ENCODE results near the gene OSTF1. TPM values are rescaled to one million over a fixed set of nuclear protein-coding genes. Genes with fewer than 3 reads are reported as not detected.

The OSTF1 gene
- total and polyA plus RNA-seq, 2 donors (not counting 1 experiment from before 2014, with no cell fraction given), result 48.4 to 49.9 TPM

GRCh38 chr9:75149841-75150241 lies 61.5 kb downstream of the OSTF1 start:
- H3K27me3 ChIP-seq (ENCODE audit: control insufficient read depth, insufficient read depth, low read length), result no peaks in the 10 kb centered on the region
- H4K20me1 ChIP-seq (ENCODE audit: control insufficient read depth, extremely low read depth, insufficient read depth, low read length), result no peaks in the 10 kb centered on the region
- DNase-seq (ENCODE audit: low read depth in 2 of 2), result no peak
- no peaks in the 10 kb centered on the region for H3K9me3 ChIP-seq (ENCODE audit: control insufficient read depth, insufficient read depth, low read depth, low read length)
- no peak overlapping the region for H3K9ac ChIP-seq (ENCODE audit: insufficient read depth, low read length)
- TF ChIP-seq CTCF (conservative IDR thresholded peaks at IDR 0.05 in 1 of 2, IDR thresholded peaks at IDR 0.05 in 1 of 2; ENCODE audit: low read depth in 1 of 2, low read length in 2 of 2) (no peak), EZH2 (IDR thresholded peaks at IDR 0.05; ENCODE audit: low read length, missing control alignments) (no peak)
- H2AFZ ChIP-seq (ENCODE audit: low read length), result no peak overlapping the region
- H3K4me3 ChIP-seq (replicated peaks in 1 of 4; ENCODE audit: control extremely low read depth in 1 of 4, insufficient read depth in 1 of 4, low read depth in 3 of 4, low read length in 4 of 4), result no peak overlapping the region
- peaks cover 14% of the 10 kb centered on the region for H3K4me1 ChIP-seq (ENCODE audit: control insufficient read depth, extremely low read depth, insufficient read depth, low read length)
- no peaks in the 10 kb centered on the region for H3K79me2 ChIP-seq (ENCODE audit: control insufficient read depth, insufficient read depth, low read length)
- no peak overlapping the region for H3K27ac ChIP-seq (ENCODE audit: insufficient read depth, low read length)
- no peaks in the 10 kb centered on the region for H3K36me3 ChIP-seq (ENCODE audit: control insufficient read depth, insufficient read depth, low read length)
- H3K4me2 ChIP-seq (ENCODE audit: extremely low read depth, insufficient read depth, low read length), result no peak overlapping the region

- H3K27me3 ChIP-seq (ENCODE audit: control insufficient read depth, insufficient read depth, low read length), result no peaks in the 10 kb centered on the region
- no peak overlapping the region for H2AFZ ChIP-seq (ENCODE audit: low read length)
- DNase-seq (ENCODE audit: low read depth in 2 of 2), result no peak
- H3K27ac ChIP-seq (ENCODE audit: insufficient read depth, low read length), result no peak overlapping the region
- H3K4me2 ChIP-seq (ENCODE audit: extremely low read depth, insufficient read depth, low read length), result no peak overlapping the region
- H3K36me3 ChIP-seq (ENCODE audit: control insufficient read depth, insufficient read depth, low read length), result no peaks in the 10 kb centered on the region
- no peaks in the 10 kb centered on the region for H3K9me3 ChIP-seq (ENCODE audit: control insufficient read depth, insufficient read depth, low read depth, low read length)
- TF ChIP-seq EZH2 (IDR thresholded peaks at IDR 0.05; ENCODE audit: low read length, missing control alignments), result no peak
- TF ChIP-seq CTCF (conservative IDR thresholded peaks at IDR 0.05 in 1 of 2, IDR thresholded peaks at IDR 0.05 in 1 of 2; ENCODE audit: low read depth in 1 of 2, low read length in 2 of 2), result no peak
- H3K4me1 ChIP-seq (ENCODE audit: control insufficient read depth, extremely low read depth, insufficient read depth, low read length), result peaks cover 14% of the 10 kb centered on the region
- no peaks in the 10 kb centered on the region for H4K20me1 ChIP-seq (ENCODE audit: control insufficient read depth, extremely low read depth, insufficient read depth, low read length)
- H3K79me2 ChIP-seq (ENCODE audit: control insufficient read depth, insufficient read depth, low read length), result no peaks in the 10 kb centered on the region
- H3K9ac ChIP-seq (ENCODE audit: insufficient read depth, low read length), result no peak overlapping the region
- no peak overlapping the region for H3K4me3 ChIP-seq (replicated peaks in 1 of 4; ENCODE audit: control extremely low read depth in 1 of 4, insufficient read depth in 1 of 4, low read depth in 3 of 4, low read length in 4 of 4)
Observed at GRCh38 chr9:75150512-75150911, 62.2 kb downstream of the OSTF1 start.

GRCh38 chr9:75152416-75152815 lies 64.1 kb downstream of the OSTF1 start:
- H3K4me1 ChIP-seq (ENCODE audit: control insufficient read depth, extremely low read depth, insufficient read depth, low read length), result peaks cover 8% of the 10 kb centered on the region
- DNase-seq (ENCODE audit: low read depth in 2 of 2), result no peak
- no peaks in the 10 kb centered on the region for H4K20me1 ChIP-seq (ENCODE audit: control insufficient read depth, extremely low read depth, insufficient read depth, low read length)
- TF ChIP-seq EZH2 (IDR thresholded peaks at IDR 0.05; ENCODE audit: low read length, missing control alignments) (no peak), CTCF (conservative IDR thresholded peaks at IDR 0.05 in 1 of 2, IDR thresholded peaks at IDR 0.05 in 1 of 2; ENCODE audit: low read depth in 1 of 2, low read length in 2 of 2) (no peak)
- no peak overlapping the region for H2AFZ ChIP-seq (ENCODE audit: low read length)
- H3K9ac ChIP-seq (ENCODE audit: insufficient read depth, low read length), result no peak overlapping the region
- no peak overlapping the region for H3K4me2 ChIP-seq (ENCODE audit: extremely low read depth, insufficient read depth, low read length)
- H3K36me3 ChIP-seq (ENCODE audit: control insufficient read depth, insufficient read depth, low read length), result no peaks in the 10 kb centered on the region
- H3K27ac ChIP-seq (ENCODE audit: insufficient read depth, low read length), result no peak overlapping the region
- H3K4me3 ChIP-seq (replicated peaks in 1 of 4; ENCODE audit: control extremely low read depth in 1 of 4, insufficient read depth in 1 of 4, low read depth in 3 of 4, low read length in 4 of 4), result no peak overlapping the region
- no peaks in the 10 kb centered on the region for H3K27me3 ChIP-seq (ENCODE audit: control insufficient read depth, insufficient read depth, low read length)
- H3K79me2 ChIP-seq (ENCODE audit: control insufficient read depth, insufficient read depth, low read length), result no peaks in the 10 kb centered on the region
- no peaks in the 10 kb centered on the region for H3K9me3 ChIP-seq (ENCODE audit: control insufficient read depth, insufficient read depth, low read depth, low read length)
